Right atrium auricular region (tissue), 2 donors: ENCODE data around the gene KRTAP10-7. TPM values are rescaled to one million over a fixed set of nuclear protein-coding genes. Genes with fewer than 3 reads are reported as not detected.
"Not testable (repeated sequence)": the region's sequence is repeated elsewhere in the genome, so short reads cannot be mapped to it uniquely, and the experiment has no call there.

Experiments used
- DNase-seq: peaks from one replicate; pipeline ENCODE4 v3.0.0-alpha.2; 2019; ENCODE audit warnings: low spot score
- H3K27ac ChIP-seq, 2 donors: fragments of 200-600 bp; sonication (generic); 1 replicate in 1 of 2; 2 replicates in 1 of 2; pipeline ENCODE4 v1.5.1; 2016 to 2019
- H3K27me3 ChIP-seq, 2 donors: fragments of 200-600 bp; sonication (generic); one replicate each; pipeline versions ENCODE4 v1.5.1 to v1.6.0; 2017 to 2019
- H3K36me3 ChIP-seq: fragments of 200-600 bp; sonication (generic); one replicate; pipeline ENCODE4 v1.5.1; 2016
- H3K4me1 ChIP-seq, 2 donors: fragments of 200-600 bp; sonication (generic); one replicate each; pipeline versions ENCODE4 v1.5.1 to v1.6.0; 2017 to 2019
- H3K4me3 ChIP-seq, 2 donors: fragments of 200-600 bp; sonication (generic); 1 replicate in 1 of 2; 2 replicates in 1 of 2; pipeline ENCODE4 v1.5.1; 2017 to 2019; ENCODE audit warnings: mild to moderate bottlenecking in 1 of 2, moderate library complexity in 1 of 2
- H3K9me3 ChIP-seq, 2 donors: fragments of 200-600 bp; sonication (generic); one replicate each; pipeline ENCODE4 v1.5.1; 2019
- CTCF ChIP-seq, 2 donors: fragments of 200-600 bp; sonication (generic); IDR thresholded peaks; one replicate each; pipeline ENCODE4 v1.5.1; 2019; ENCODE audit warnings: antibody characterized with exemption in 2 of 2
- total RNA-seq, 2 donors: library from RNA; depleted of rRNA; stranded (reverse); fragments of >200 nt; gene quantifications; one replicate each; pipeline ENCODE4 v1.1.0, GENCODE V29; 2016

The KRTAP10-7 gene
- total RNA-seq, 2 donors from 2014 or later, result not detected

GRCh38 chr21:44594406-44594916 lies 5.9 kb upstream of the KRTAP10-7 start:
- no peaks in the 10 kb centered on the region for H3K4me1 ChIP-seq
- no peaks in the 10 kb centered on the region for H3K27me3 ChIP-seq
- DNase-seq, result peak; percentile 30
- no peak for TF ChIP-seq CTCF (IDR thresholded peaks at IDR 0.05)
- peaks cover 0 to 4% of the 10 kb centered on the region in 2 donors for H3K9me3 ChIP-seq
- H3K27ac ChIP-seq, result no peak overlapping the region
- no peaks in the 10 kb centered on the region for H3K36me3 ChIP-seq
- H3K4me3 ChIP-seq, result no peak overlapping the region

- Histone ChIP-seq H3K27ac (no peak overlapping the region), H3K9me3 (peaks cover 0 to 4% of the 10 kb centered on the region in 2 donors), H3K4me1 (no peaks in the 10 kb centered on the region), H3K27me3 (no peaks in the 10 kb centered on the region), H3K4me3 (no peak overlapping the region), H3K36me3 (no peaks in the 10 kb centered on the region)
- no peak for DNase-seq
- no peak for TF ChIP-seq CTCF (IDR thresholded peaks at IDR 0.05)
Observed at GRCh38 chr21:44595524-44595923, 4.9 kb upstream of the KRTAP10-7 start.

GRCh38 chr21:44596068-44596725 lies 4.2 kb upstream of the KRTAP10-7 start:
- Histone ChIP-seq H3K4me1 (no peaks in the 10 kb centered on the region), H3K27me3 (no peaks in the 10 kb centered on the region)

GRCh38 chr21:44598061-44598460 lies 2.3 kb upstream of the KRTAP10-7 start:
- H3K9me3 ChIP-seq, result peaks cover 0 to 4% of the 10 kb centered on the region in 2 donors
- no peak overlapping the region for H3K27ac ChIP-seq
- H3K27me3 ChIP-seq, result no peaks in the 10 kb centered on the region
- H3K4me3 ChIP-seq, result no peak overlapping the region
- DNase-seq, result no peak
- H3K36me3 ChIP-seq, result no peaks in the 10 kb centered on the region
- no peaks in the 10 kb centered on the region for H3K4me1 ChIP-seq
- TF ChIP-seq CTCF (IDR thresholded peaks at IDR 0.05), result no peak

More at GRCh38 chr21:44596068-44596725, 4.2 kb upstream of the KRTAP10-7 start:
- DNase-seq, result no peak
- Histone ChIP-seq H3K27ac (no peak overlapping the region), H3K9me3 (peaks cover 0 to 4% of the 10 kb centered on the region in 2 donors), H3K4me3 (no peak overlapping the region), H3K36me3 (no peaks in the 10 kb centered on the region)
- TF ChIP-seq CTCF (IDR thresholded peaks at IDR 0.05), result no peak

GRCh38 chr21:44599264-44600029 lies 950 bp upstream of the KRTAP10-7 start:
- Histone ChIP-seq H3K4me1 (no peaks in the 10 kb centered on the region), H3K4me3 (no peak overlapping the region), H3K27ac (no peak overlapping the region), H3K36me3 (no peaks in the 10 kb centered on the region), H3K9me3 (peaks cover 0 to 4% of the 10 kb centered on the region in 2 donors), H3K27me3 (no peaks in the 10 kb centered on the region)
- DNase-seq, result no peak
- TF ChIP-seq CTCF (IDR thresholded peaks at IDR 0.05), result no peak

GRCh38 chr21:44601091-44601490 lies 694 bp downstream of the KRTAP10-7 start:
- H3K9me3 ChIP-seq, H3K27me3 ChIP-seq, H3K36me3 ChIP-seq, DNase-seq, H3K27ac ChIP-seq, H3K4me3 ChIP-seq, H3K4me1 ChIP-seq: not testable (repeated sequence)
